CD4-positive, alpha-beta T cell treated with Interleukin-17A for 4 hours (primary cell): Measurements from ENCODE around the gene CARD11.

ENCODE experiments used
- DNase-seq: peaks from one replicate; pipeline ENCODE4 v3.0.0-alpha.2; 2020; ENCODE audit warnings: mixed read lengths

CARD11 gene

GRCh38 chr7:2896131-2896530, 147.5 kb downstream of the CARD11 start:
- DNase-seq: no peak

GRCh38 chr7:2894118-2894940, 149.3 kb downstream of the CARD11 start:
- peak; percentile 64 for DNase-seq

- DNase-seq: no peak
These were observed 150.2 kb downstream of the CARD11 start for GRCh38 chr7:2893411-2893861.

GRCh38 chr7:2892549-2892948, 151.1 kb downstream of the CARD11 start:
- no peak for DNase-seq

GRCh38 chr7:2887816-2888215, 155.9 kb downstream of the CARD11 start:
- no peak for DNase-seq

GRCh38 chr7:2886900-2887299, 156.8 kb downstream of the CARD11 start:
- DNase-seq: peak; percentile 69

GRCh38 chr7:2886391-2886790, 157.3 kb downstream of the CARD11 start:
- DNase-seq: no peak

GRCh38 chr7:2884161-2884560, 159.5 kb downstream of the CARD11 start:
- DNase-seq: no peak

- DNase-seq: no peak
These were observed 160.6 kb downstream of the CARD11 start for GRCh38 chr7:2883101-2883500.

- no peak for DNase-seq
These were observed 161.6 kb downstream of the CARD11 start for GRCh38 chr7:2882111-2882510.

GRCh38 chr7:2880874-2881533, 162.7 kb downstream of the CARD11 start:
- DNase-seq: no peak

- no peak for DNase-seq
These were observed 163.6 kb downstream of the CARD11 start for GRCh38 chr7:2880051-2880450.

GRCh38 chr7:2879354-2879753, 164.3 kb downstream of the CARD11 start:
- no peak for DNase-seq

- no peak for DNase-seq
These were observed 165.4 kb downstream of the CARD11 start for GRCh38 chr7:2878306-2878705.

- no peak for DNase-seq
These were observed 167.5 kb downstream of the CARD11 start for GRCh38 chr7:2876031-2876731.

GRCh38 chr7:2873686-2874551, 169.7 kb downstream of the CARD11 start:
- no peak for DNase-seq

GRCh38 chr7:2873146-2873545, 170.5 kb downstream of the CARD11 start:
- DNase-seq: no peak

- no peak for DNase-seq
These were observed 171.3 kb downstream of the CARD11 start for GRCh38 chr7:2872296-2872874.

GRCh38 chr7:2870471-2870931, 173.2 kb downstream of the CARD11 start:
- peak; percentile 84 for DNase-seq

GRCh38 chr7:2869981-2870380, 173.7 kb downstream of the CARD11 start:
- DNase-seq: peak; percentile 15

- no peak for DNase-seq
These were observed 177.1 kb downstream of the CARD11 start for GRCh38 chr7:2866601-2867000.
